Neural crest cell (in vitro differentiated cells): ENCODE data around the gene BRD3. TPM values are rescaled to one million over a fixed set of nuclear protein-coding genes. Genes with fewer than 3 reads are reported as not detected.

Experiments used
- DNase-seq: peaks from one replicate; pipeline ENCODE4 v3.0.0; 2021; ENCODE audit warnings: low read depth, mixed read lengths, low spot score
- H3K27ac Mint-ChIP-seq: one replicate; pipeline ENCODE4 v1.8.0; 2021; ENCODE audit warnings: mild to moderate bottlenecking, mixed read lengths; ENCODE audit not compliant: unreplicated experiment
- H3K27me3 Mint-ChIP-seq: 2 replicates; pipeline ENCODE4 v1.8.0; 2021; ENCODE audit warnings: low read depth, mild to moderate bottlenecking, mixed read lengths
- H3K36me3 Mint-ChIP-seq: 2 replicates; pipeline ENCODE4 v1.8.0; 2021; ENCODE audit warnings: low read depth, mild to moderate bottlenecking, mixed read lengths
- H3K4me1 Mint-ChIP-seq: 2 replicates; pipeline ENCODE4 v1.8.0; 2021; ENCODE audit warnings: mixed read lengths
- H3K4me3 Mint-ChIP-seq: one replicate; pipeline ENCODE4 v1.8.0; 2021; ENCODE audit warnings: mild to moderate bottlenecking, mixed read lengths
- H3K9me3 Mint-ChIP-seq: 2 replicates; pipeline ENCODE4 v1.8.0; 2021; ENCODE audit warnings: mixed read lengths
- CTCF ChIP-seq: fragments of 200-600 bp; sonication (generic); conservative IDR thresholded peaks from 2 replicates; pipeline ENCODE4 v1.5.0; 2021; ENCODE audit warnings: antibody characterized with exemption, mild to moderate bottlenecking
- total RNA-seq: library from RNA; stranded (reverse); gene quantifications from 2 replicates; pipeline ENCODE4 v1.2.1, GENCODE V29; 2021

Gene BRD3
- total RNA-seq, 1 donor from 2014 or later: 73.2 TPM

DNA sequence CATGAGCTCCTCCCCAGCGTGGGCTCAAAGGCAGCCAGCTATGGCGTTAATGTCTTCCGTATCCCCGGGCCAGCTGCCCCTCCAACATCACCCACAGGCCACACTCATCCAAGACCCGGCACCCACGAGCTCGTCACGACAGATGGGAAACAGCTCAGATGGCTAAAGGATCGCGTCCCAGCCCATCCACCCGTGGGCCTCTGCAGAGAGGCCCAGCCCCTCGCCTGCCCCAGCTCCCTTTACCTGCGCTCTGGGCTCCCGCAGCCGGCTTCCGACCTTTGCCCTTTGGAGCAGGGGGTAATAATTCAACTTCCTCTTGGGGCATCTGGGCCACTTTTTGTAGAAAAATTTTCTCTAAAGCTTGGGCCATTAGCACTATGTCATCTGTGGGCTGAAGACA, 16.5 kb downstream of the BRD3 start:
- H3K4me3 Mint-ChIP-seq: no peak overlapping the region
- H3K27ac Mint-ChIP-seq: no peak overlapping the region
- H3K36me3 Mint-ChIP-seq: no peaks in the 10 kb centered on the region
- H3K4me1 Mint-ChIP-seq: no peaks in the 10 kb centered on the region
- no peaks in the 10 kb centered on the region for H3K27me3 Mint-ChIP-seq
- no peak for TF ChIP-seq CTCF
- H3K9me3 Mint-ChIP-seq: no peaks in the 10 kb centered on the region
- no peak for DNase-seq

GRCh38 chr9:134050726-134051125, 17.1 kb downstream of the BRD3 start:
- Mint-ChIP-seq H3K4me3 (no peak overlapping the region), H3K27ac (no peak overlapping the region), H3K36me3 (no peaks in the 10 kb centered on the region), H3K9me3 (no peaks in the 10 kb centered on the region), H3K27me3 (no peaks in the 10 kb centered on the region), H3K4me1 (no peaks in the 10 kb centered on the region)
- TF ChIP-seq CTCF: no peak
- no peak for DNase-seq

- no peaks in the 10 kb centered on the region for H3K36me3 Mint-ChIP-seq
- H3K4me3 Mint-ChIP-seq: no peak overlapping the region
- no peak for DNase-seq
- H3K9me3 Mint-ChIP-seq: no peaks in the 10 kb centered on the region
- no peaks in the 10 kb centered on the region for H3K4me1 Mint-ChIP-seq
- TF ChIP-seq CTCF: no peak
- no peak overlapping the region for H3K27ac Mint-ChIP-seq
- H3K27me3 Mint-ChIP-seq: no peaks in the 10 kb centered on the region
Measured at GRCh38 chr9:134049772-134050588, 17.8 kb downstream of the BRD3 start.

DNA sequence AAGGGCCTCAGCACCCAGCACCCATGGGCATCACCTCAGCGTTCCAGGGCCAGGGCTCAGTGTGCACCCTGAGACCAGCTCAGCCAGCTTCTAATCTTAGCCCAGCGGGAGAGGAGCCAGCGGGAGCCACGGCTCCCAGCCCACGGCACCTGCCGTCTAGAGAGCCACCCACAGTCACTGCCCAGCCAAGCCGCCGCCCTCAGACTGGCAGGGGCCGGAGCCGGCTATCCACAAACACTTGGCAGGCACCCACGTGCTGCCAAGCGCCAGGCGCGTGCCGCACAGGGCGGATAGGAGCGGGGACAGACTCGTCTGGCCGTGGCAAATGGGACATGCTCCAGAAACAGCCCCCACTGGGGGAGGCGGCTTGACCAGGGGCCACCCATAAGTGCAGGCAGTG, 18.6 kb downstream of the BRD3 start:
- DNase-seq: no peak
- no peaks in the 10 kb centered on the region for H3K4me1 Mint-ChIP-seq
- no peak for TF ChIP-seq CTCF
- no peak overlapping the region for H3K27ac Mint-ChIP-seq
- H3K27me3 Mint-ChIP-seq: no peaks in the 10 kb centered on the region
- no peak overlapping the region for H3K4me3 Mint-ChIP-seq
- H3K36me3 Mint-ChIP-seq: peaks cover 4% of the 10 kb centered on the region
- no peaks in the 10 kb centered on the region for H3K9me3 Mint-ChIP-seq

GRCh38 chr9:134048582-134048968, 19.3 kb downstream of the BRD3 start:
- H3K4me3 Mint-ChIP-seq: no peak overlapping the region
- peaks cover 4% of the 10 kb centered on the region for H3K36me3 Mint-ChIP-seq
- no peak for DNase-seq
- H3K27me3 Mint-ChIP-seq: no peaks in the 10 kb centered on the region
- H3K27ac Mint-ChIP-seq: no peak overlapping the region
- no peaks in the 10 kb centered on the region for H3K4me1 Mint-ChIP-seq
- TF ChIP-seq CTCF: no peak
- H3K9me3 Mint-ChIP-seq: no peaks in the 10 kb centered on the region
